HCT116 (cell line): Measurements from ENCODE around the gene PASD1. TPM values are rescaled to one million over a fixed set of nuclear protein-coding genes. Genes with fewer than 3 reads are reported as not detected.

ENCODE experiments used
- ATAC-seq: fragments of 200-7000 bp; cut with Tn5 transposase; 2 replicates; pipeline ENCODE4 v1.9.1; 2020; ENCODE audit warnings: mild to moderate bottlenecking, moderate library complexity
- BruUV-seq: library from RNA; stranded (reverse); fragments of 400-500 nt; replicated peaks from 2 replicates; lab custom pipeline; 2021; lab: Mats Ljungman, UMichigan
- CTCF ChIA-PET: fragments of 300-600 bp; sonication (Branson Sonifier 250); formaldehyde crosslinking; loops from one replicate; lab custom pipeline; 2021; ENCODE audit warnings: antibody characterized with exemption; lab: Charles Lee
- POLR2A ChIA-PET: fragments of 300-600, 350-600 bp; sonication (Branson Sonifier 250); formaldehyde crosslinking; loops from one replicate; lab custom pipeline; 2021; ENCODE audit warnings: antibody characterized with exemption; lab: Charles Lee
- RAD21 ChIA-PET, 2 experiments: fragments of 300-600 bp; sonication (Branson Sonifier 250); formaldehyde crosslinking; loops; one replicate each; lab custom pipeline; 2023; ENCODE audit warnings: low total read pairs in 2 of 2; ENCODE audit not compliant: uncharacterized antibody in 2 of 2, unreplicated experiment in 2 of 2, low non-redundant PET in 1 of 2; lab: Charles Lee
- DNase-seq: peaks from one replicate; pipeline ENCODE4 v3.0.0-alpha.2; 2010; ENCODE audit warnings: low read depth, low spot score
- H2AFZ ChIP-seq: fragments of 200-600 bp; shearing (Covaris generic), sonication (generic); 2 replicates; pipeline ENCODE4 v1.6.1; 2017; ENCODE audit warnings: low read depth, mixed run types, mixed read lengths, antibody characterized with exemption, low read length; ENCODE audit not compliant: poor library complexity, severe bottlenecking
- H3K27ac ChIP-seq: 2 replicates; pipeline ENCODE4 v1.5.1; 2012; ENCODE audit warnings: low read depth, low read length
- H3K27me3 ChIP-seq: fragments of 200-600 bp; sonication (generic); 2 replicates; pipeline ENCODE4 v1.6.1; 2016; ENCODE audit warnings: mixed run types, low read length, mixed read lengths; ENCODE audit not compliant: insufficient read depth
- H3K36me3 ChIP-seq, 2 experiments: fragments of 200-500 bp in 1 of 2; fragments of 200-600 bp in 1 of 2; sonication (Bioruptor generic) in 1 of 2; sonication (generic) in 1 of 2; 2 replicates each; pipeline versions ENCODE4 v1.5.1 to v1.6.1; 2014 to 2016; ENCODE audit warnings: low read length in 2 of 2, inconsistent platforms in 1 of 2, mixed read lengths in 1 of 2, mixed run types in 1 of 2; ENCODE audit not compliant: insufficient read depth in 2 of 2, control insufficient read depth in 1 of 2
- H3K4me1 ChIP-seq, 2 experiments: fragments of 200-600 bp in 1 of 2; sonication (generic) in 1 of 2; 2 replicates each; pipeline versions ENCODE4 v1.5.1 to v1.6.1; 2012 to 2017; ENCODE audit warnings: low read length in 2 of 2, inconsistent platforms in 1 of 2, mild to moderate bottlenecking in 1 of 2, mixed read lengths in 1 of 2, mixed run types in 1 of 2, moderate library complexity in 1 of 2; ENCODE audit not compliant: insufficient read depth in 2 of 2, control insufficient read depth in 1 of 2
- H3K4me2 ChIP-seq: fragments of 200-600 bp; sonication (generic); 2 replicates; pipeline ENCODE4 v1.6.1; 2017; ENCODE audit warnings: mixed run types, low read length, mixed read lengths
- H3K4me3 ChIP-seq, 2 experiments: fragments of 200-600 bp in 1 of 2; sonication (generic) in 1 of 2; replicated peaks in 1 of 2; 2 replicates each; pipeline ENCODE4 v1.5.1; 2011 to 2016; ENCODE audit warnings: low read length in 2 of 2, control low read depth in 1 of 2, low read depth in 1 of 2, mild to moderate bottlenecking in 1 of 2, mixed read lengths in 1 of 2, mixed run types in 1 of 2
- H3K79me2 ChIP-seq: fragments of 200-600 bp; sonication (generic); 2 replicates; pipeline ENCODE4 v1.6.1; 2017; ENCODE audit warnings: mild to moderate bottlenecking, mixed run types, low read length, moderate library complexity, mixed read lengths; ENCODE audit not compliant: insufficient read depth
- H3K9ac ChIP-seq: fragments of 200-600 bp; sonication (generic); 2 replicates; pipeline ENCODE4 v1.6.1; 2016; ENCODE audit warnings: low read length, mixed read lengths
- H3K9me2 ChIP-seq: fragments of 200-600 bp; sonication (generic), shearing (Covaris generic); 2 replicates; pipeline ENCODE4 v1.6.1; 2017; ENCODE audit warnings: mixed run types, mild to moderate bottlenecking, moderate library complexity; ENCODE audit not compliant: insufficient read depth
- H3K9me3 ChIP-seq, 2 experiments: fragments of 200-500 bp in 1 of 2; fragments of 200-600 bp in 1 of 2; sonication (Bioruptor generic) in 1 of 2; sonication (generic) in 1 of 2; 2 replicates each; pipeline ENCODE4 v1.6.1; 2014 to 2017; ENCODE audit warnings: low read length in 2 of 2, mixed read lengths in 2 of 2, inconsistent platforms in 1 of 2, low read depth in 1 of 2, mild to moderate bottlenecking in 1 of 2, mixed run types in 1 of 2, moderate library complexity in 1 of 2; ENCODE audit not compliant: control insufficient read depth in 1 of 2, insufficient read depth in 1 of 2
- H4K20me1 ChIP-seq: fragments of 200-600 bp; sonication (generic), shearing (Covaris generic); 2 replicates; pipeline ENCODE4 v1.6.1; 2017; ENCODE audit warnings: mixed run types, mild to moderate bottlenecking, moderate library complexity; ENCODE audit not compliant: insufficient read depth
- CBX3 ChIP-seq: IDR thresholded peaks from 2 replicates; pipeline ENCODE4 v1.6.1; 2012; ENCODE audit warnings: low read depth
- FOSL1 ChIP-seq: IDR thresholded peaks from 2 replicates; pipeline ENCODE4 v1.6.1; 2012; ENCODE audit warnings: low read depth
- JUND ChIP-seq: IDR thresholded peaks from 2 replicates; pipeline ENCODE4 v1.6.1; 2012
- POLR2A ChIP-seq: IDR thresholded peaks from 2 replicates; pipeline ENCODE4 v1.7.0; 2011; ENCODE audit warnings: borderline replicate concordance; ENCODE audit not compliant: insufficient read depth, insufficient read length; ENCODE audit errors: extremely low read depth
- SIN3A ChIP-seq: IDR thresholded peaks from 2 replicates; pipeline ENCODE4 v1.6.1; 2012; ENCODE audit warnings: low read depth
- SRF ChIP-seq: IDR thresholded peaks from 2 replicates; pipeline ENCODE4 v1.6.1; 2012; ENCODE audit warnings: low read depth
- YY1 ChIP-seq: IDR thresholded peaks from 2 replicates; pipeline ENCODE4 v1.6.1; 2011; ENCODE audit warnings: low read length, low read depth, moderate library complexity, mild to moderate bottlenecking; ENCODE audit not compliant: insufficient replicate concordance; ENCODE audit errors: extremely low read depth
- ZNF274 ChIP-seq: fragments of 200-500 bp; sonication (Bioruptor generic); IDR thresholded peaks from 2 replicates; pipeline ENCODE4 v1.6.1; 2014; ENCODE audit warnings: mild to moderate bottlenecking, low read depth, low read length, inconsistent platforms
- intact Hi-C: fragments of 100-400 bp; cut with micrococcal nuclease; formaldehyde crosslinking; loops from 2 replicates; pipeline ENCODE4 v1.10.0; 2022
- total RNA-seq: library from RNA; stranded (reverse); gene quantifications from one replicate; pipeline ENCODE4 v1.2.1, GENCODE V29; 2021; ENCODE audit not compliant: unreplicated experiment
- TF ChIP-seq, protein P1 (sequence below): IDR thresholded peaks from 2 replicates; pipeline ENCODE4 v1.6.1; 2011; ENCODE audit warnings: mild to moderate bottlenecking, low read length, moderate library complexity; ENCODE audit not compliant: insufficient replicate concordance; ENCODE audit errors: extremely low read depth
- TF ChIP-seq, protein P2 (sequence below), 3 experiments: fragments of 200-600 bp in 1 of 3; sonication (generic) in 1 of 3; IDR thresholded peaks in 2 of 3; conservative IDR thresholded peaks in 1 of 3; 2 replicates each; pipeline ENCODE4 v1.5.1; 2012 to 2017; ENCODE audit warnings: low read depth in 2 of 3, low read length in 2 of 3, antibody characterized with exemption in 1 of 3, borderline replicate concordance in 1 of 3, control low read depth in 1 of 3, mild to moderate bottlenecking in 1 of 3, mixed read lengths in 1 of 3, mixed run types in 1 of 3, moderate library complexity in 1 of 3; ENCODE audit not compliant: insufficient read depth in 1 of 3
- TF ChIP-seq, protein P3 (sequence below): IDR thresholded peaks from 2 replicates; pipeline ENCODE4 v1.6.1; 2012

The PASD1 gene
- total RNA-seq, 1 experiment from 2014 or later, result not detected

DNA sequence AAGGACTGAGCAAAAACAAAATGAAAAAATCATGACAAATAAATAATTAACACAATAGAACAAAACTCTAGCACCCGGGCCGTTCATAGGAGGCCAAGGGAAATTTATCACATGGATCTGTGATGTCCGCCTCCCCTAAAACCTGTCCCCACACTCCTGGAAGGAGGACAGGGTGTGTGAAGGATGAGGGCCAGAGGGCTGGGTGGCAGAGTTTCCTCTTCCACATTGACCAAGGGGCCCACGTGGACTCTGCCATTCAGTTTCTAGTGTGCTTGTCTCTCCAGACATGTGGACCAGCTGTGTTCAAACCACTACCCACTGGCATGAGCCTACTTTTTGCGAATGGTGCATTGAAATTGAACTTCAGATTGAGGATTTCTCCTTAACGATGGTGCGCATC, 138.1 kb downstream of the PASD1 start:
- intact Hi-C loops, result no loop called here
- no peaks in the 10 kb centered on the region for H3K27me3 ChIP-seq
- RAD21 ChIA-PET, result no interaction called here
- H3K9ac ChIP-seq, result no peak overlapping the region
- H3K4me3 ChIP-seq, result no peak overlapping the region
- ATAC-seq, result no peak
- CTCF ChIA-PET, result no interaction called here
- no TSS peak for BruUV-seq
- H3K36me3 ChIP-seq, result no peaks in the 10 kb centered on the region
- POLR2A ChIA-PET, result no interaction called here
- no peak overlapping the region for H3K27ac ChIP-seq
- H3K79me2 ChIP-seq, result no peaks in the 10 kb centered on the region
- no peak overlapping the region for H2AFZ ChIP-seq
- TF ChIP-seq, protein P1, sequence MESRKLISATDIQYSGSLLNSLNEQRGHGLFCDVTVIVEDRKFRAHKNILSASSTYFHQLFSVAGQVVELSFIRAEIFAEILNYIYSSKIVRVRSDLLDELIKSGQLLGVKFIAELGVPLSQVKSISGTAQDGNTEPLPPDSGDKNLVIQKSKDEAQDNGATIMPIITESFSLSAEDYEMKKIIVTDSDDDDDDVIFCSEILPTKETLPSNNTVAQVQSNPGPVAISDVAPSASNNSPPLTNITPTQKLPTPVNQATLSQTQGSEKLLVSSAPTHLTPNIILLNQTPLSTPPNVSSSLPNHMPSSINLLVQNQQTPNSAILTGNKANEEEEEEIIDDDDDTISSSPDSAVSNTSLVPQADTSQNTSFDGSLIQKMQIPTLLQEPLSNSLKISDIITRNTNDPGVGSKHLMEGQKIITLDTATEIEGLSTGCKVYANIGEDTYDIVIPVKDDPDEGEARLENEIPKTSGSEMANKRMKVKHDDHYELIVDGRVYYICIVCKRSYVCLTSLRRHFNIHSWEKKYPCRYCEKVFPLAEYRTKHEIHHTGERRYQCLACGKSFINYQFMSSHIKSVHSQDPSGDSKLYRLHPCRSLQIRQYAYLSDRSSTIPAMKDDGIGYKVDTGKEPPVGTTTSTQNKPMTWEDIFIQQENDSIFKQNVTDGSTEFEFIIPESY, result no peak
- TF ChIP-seq POLR2A, result no peak
- TF ChIP-seq SIN3A, result no peak
- no peak for TF ChIP-seq CBX3
- no peak for TF ChIP-seq ZNF274
- TF ChIP-seq, protein P2, sequence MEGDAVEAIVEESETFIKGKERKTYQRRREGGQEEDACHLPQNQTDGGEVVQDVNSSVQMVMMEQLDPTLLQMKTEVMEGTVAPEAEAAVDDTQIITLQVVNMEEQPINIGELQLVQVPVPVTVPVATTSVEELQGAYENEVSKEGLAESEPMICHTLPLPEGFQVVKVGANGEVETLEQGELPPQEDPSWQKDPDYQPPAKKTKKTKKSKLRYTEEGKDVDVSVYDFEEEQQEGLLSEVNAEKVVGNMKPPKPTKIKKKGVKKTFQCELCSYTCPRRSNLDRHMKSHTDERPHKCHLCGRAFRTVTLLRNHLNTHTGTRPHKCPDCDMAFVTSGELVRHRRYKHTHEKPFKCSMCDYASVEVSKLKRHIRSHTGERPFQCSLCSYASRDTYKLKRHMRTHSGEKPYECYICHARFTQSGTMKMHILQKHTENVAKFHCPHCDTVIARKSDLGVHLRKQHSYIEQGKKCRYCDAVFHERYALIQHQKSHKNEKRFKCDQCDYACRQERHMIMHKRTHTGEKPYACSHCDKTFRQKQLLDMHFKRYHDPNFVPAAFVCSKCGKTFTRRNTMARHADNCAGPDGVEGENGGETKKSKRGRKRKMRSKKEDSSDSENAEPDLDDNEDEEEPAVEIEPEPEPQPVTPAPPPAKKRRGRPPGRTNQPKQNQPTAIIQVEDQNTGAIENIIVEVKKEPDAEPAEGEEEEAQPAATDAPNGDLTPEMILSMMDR (IDR thresholded peaks at IDR 0.05 in 2 of 3, conservative IDR thresholded peaks at IDR 0.05 in 1 of 3; ENCODE audit: borderline replicate concordance in 1 of 3, insufficient read depth in 1 of 3, low read depth in 2 of 3, low read length in 2 of 3), result no peak
- no peak for TF ChIP-seq YY1
- TF ChIP-seq SRF, result no peak
- TF ChIP-seq, protein P3, sequence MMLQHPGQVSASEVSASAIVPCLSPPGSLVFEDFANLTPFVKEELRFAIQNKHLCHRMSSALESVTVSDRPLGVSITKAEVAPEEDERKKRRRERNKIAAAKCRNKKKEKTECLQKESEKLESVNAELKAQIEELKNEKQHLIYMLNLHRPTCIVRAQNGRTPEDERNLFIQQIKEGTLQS, result no peak
- TF ChIP-seq FOSL1, result no peak
- TF ChIP-seq JUND, result no peak
- no peaks in the 10 kb centered on the region for H3K9me2 ChIP-seq
- DNase-seq, result no peak
- no peaks in the 10 kb centered on the region for H3K9me3 ChIP-seq
- H3K4me2 ChIP-seq, result no peak overlapping the region
- H3K4me1 ChIP-seq, result no peaks in the 10 kb centered on the region
- H4K20me1 ChIP-seq, result no peaks in the 10 kb centered on the region
